ENCODE results near the gene AQR. TPM values are rescaled to one million over a fixed set of nuclear protein-coding genes. Genes with fewer than 3 reads are reported as not detected.
"Not testable (repeated sequence)": the region's sequence is repeated elsewhere in the genome, so short reads cannot be mapped to it uniquely, and the experiment has no call there.

The AQR gene
- total RNA-seq, 2 experiments from 2014 or later: 35.5 to 36.4 TPM

- H3K4me1 Mint-ChIP-seq (ENCODE audit: low read depth): no peaks in the 10 kb centered on the region
- no peak overlapping the region for H3K27ac Mint-ChIP-seq
- intact Hi-C loops (cut with micrococcal nuclease): no loop called here
- H3K36me3 Mint-ChIP-seq (ENCODE audit: low read depth): peaks cover 45% of the 10 kb centered on the region
- POLR2A ChIA-PET: no interaction called here
- no peaks in the 10 kb centered on the region for H3K27me3 Mint-ChIP-seq
- no peaks in the 10 kb centered on the region for H3K9me3 Mint-ChIP-seq
- no peak overlapping the region for H3K4me3 Mint-ChIP-seq
- DNase-seq (no peak), ATAC-seq (no peak)
- TF ChIP-seq CTCF (IDR thresholded peaks at IDR 0.05): no peak
- CTCF ChIA-PET: no interaction called here
Observed at GRCh38 chr15:34933432-34933975, 36.0 kb downstream of the AQR start.

GRCh38 chr15:34928349-34928748 lies 41.2 kb downstream of the AQR start:
- ATAC-seq; DNase-seq; H3K27ac Mint-ChIP-seq; H3K4me1 Mint-ChIP-seq (ENCODE audit: low read depth); POLR2A ChIA-PET; H3K27me3 Mint-ChIP-seq; H3K4me3 Mint-ChIP-seq; CTCF ChIA-PET; H3K9me3 Mint-ChIP-seq: not testable (repeated sequence)
- peaks cover 56% of the 10 kb centered on the region for H3K36me3 Mint-ChIP-seq (ENCODE audit: low read depth)
- intact Hi-C loops (cut with micrococcal nuclease): loop anchor here (10.0 kb wide), 1 partner anchor 864 kb away; no protein-coding TSS in a partner anchor

GRCh38 chr15:34927726-34928125 lies 41.8 kb downstream of the AQR start:
- no peaks in the 10 kb centered on the region for H3K9me3 Mint-ChIP-seq
- no peaks in the 10 kb centered on the region for H3K4me1 Mint-ChIP-seq (ENCODE audit: low read depth)
- H3K36me3 Mint-ChIP-seq (ENCODE audit: low read depth): peaks cover 51% of the 10 kb centered on the region
- ATAC-seq: no peak
- no peak overlapping the region for H3K27ac Mint-ChIP-seq
- DNase-seq: no peak
- no peak overlapping the region for H3K4me3 Mint-ChIP-seq
- intact Hi-C loops (cut with micrococcal nuclease): loop anchor here (10.0 kb wide), 1 partner anchor 863 kb away; no protein-coding TSS in a partner anchor
- TF ChIP-seq CTCF (IDR thresholded peaks at IDR 0.05): no peak
- ChIA-PET POLR2A (no interaction called here), CTCF (interaction anchor here (0.6 to 1.3 kb wide), 2 partner anchors 10 to 29 kb away, joined by 3 to 5 read pairs; no protein-coding TSS in a partner anchor)
- no peaks in the 10 kb centered on the region for H3K27me3 Mint-ChIP-seq

GRCh38 chr15:34914317-34914716 lies 55.2 kb downstream of the AQR start:
- H3K27ac Mint-ChIP-seq: no peak overlapping the region
- no peak overlapping the region for H3K4me3 Mint-ChIP-seq
- DNase-seq (no peak), ATAC-seq (no peak)
- intact Hi-C loops (cut with micrococcal nuclease): no loop called here
- no peaks in the 10 kb centered on the region for H3K4me1 Mint-ChIP-seq (ENCODE audit: low read depth)
- no peaks in the 10 kb centered on the region for H3K27me3 Mint-ChIP-seq
- no peaks in the 10 kb centered on the region for H3K9me3 Mint-ChIP-seq
- H3K36me3 Mint-ChIP-seq (ENCODE audit: low read depth): peaks cover 42% of the 10 kb centered on the region
- TF ChIP-seq CTCF (IDR thresholded peaks at IDR 0.05): no peak
- POLR2A ChIA-PET: no interaction called here
- CTCF ChIA-PET: no interaction called here

GRCh38 chr15:34905047-34905446 lies 64.5 kb downstream of the AQR start:
- ChIA-PET CTCF (no interaction called here), POLR2A (no interaction called here)
- TF ChIP-seq CTCF (IDR thresholded peaks at IDR 0.05): no peak
- Mint-ChIP-seq H3K36me3 (ENCODE audit: low read depth) (peaks cover 33% of the 10 kb centered on the region), H3K4me3 (no peak overlapping the region), H3K4me1 (ENCODE audit: low read depth) (no peaks in the 10 kb centered on the region), H3K9me3 (no peaks in the 10 kb centered on the region), H3K27ac (no peak overlapping the region), H3K27me3 (no peaks in the 10 kb centered on the region)
- intact Hi-C loops (cut with micrococcal nuclease): no loop called here
- no peak for DNase-seq
- ATAC-seq: no peak

- Mint-ChIP-seq H3K36me3 (ENCODE audit: low read depth) (peaks cover 36% of the 10 kb centered on the region), H3K27me3 (no peaks in the 10 kb centered on the region), H3K9me3 (no peaks in the 10 kb centered on the region), H3K4me3 (no peak overlapping the region), H3K27ac (no peak overlapping the region), H3K4me1 (ENCODE audit: low read depth) (no peaks in the 10 kb centered on the region)
- intact Hi-C loops (cut with micrococcal nuclease): no loop called here
- ATAC-seq: no peak
- no peak for TF ChIP-seq CTCF (IDR thresholded peaks at IDR 0.05)
- no peak for DNase-seq
- ChIA-PET POLR2A (no interaction called here), CTCF (no interaction called here)
Observed at GRCh38 chr15:34904527-34904926, 65.0 kb downstream of the AQR start.

Measured in activated CD8-positive, alpha-beta T cell treated with anti-CD3 and anti-CD28 coated beads for 36 hours (primary cell).